Endothelial cell of umbilical vein (primary cell): ENCODE results near the gene TMEM14A. TPM values are rescaled to one million over a fixed set of nuclear protein-coding genes. Genes with fewer than 3 reads are reported as not detected.

Experiments used
- BruUV-seq: library from RNA; stranded (reverse); fragments of 400-500 nt; replicated peaks from 2 replicates; lab custom pipeline; 2021; lab: Mats Ljungman, UMichigan
- CTCF ChIA-PET: fragments of 300-600, 350-600 bp; sonication (Branson Sonifier 250); formaldehyde crosslinking; loops from one replicate; lab custom pipeline; 2021; ENCODE audit warnings: antibody characterized with exemption, inconsistent platforms; lab: Charles Lee
- POLR2A ChIA-PET: fragments of 300-600, 350-600 bp; sonication (Branson Sonifier 250); formaldehyde crosslinking; loops from one replicate; lab custom pipeline; 2021; ENCODE audit warnings: antibody characterized with exemption, inconsistent platforms; lab: Charles Lee
- DNase-seq: peaks from one replicate; pipeline ENCODE4 v3.0.0-alpha.2; 2011; ENCODE audit warnings: low read depth, low spot score
- FAIRE-seq: peaks from 2 replicates; lab custom pipeline; 2011; peaks lifted over from hg19 to GRCh38; lab: Jason Lieb, UNC
- H2AFZ ChIP-seq: 2 replicates; pipeline ENCODE4 v1.6.0; 2012; ENCODE audit warnings: low read depth, low read length, control low read depth, inconsistent platforms
- H3K27ac ChIP-seq: 2 replicates; pipeline ENCODE4 v1.5.1; 2011; ENCODE audit warnings: low read depth, mild to moderate bottlenecking, control low read depth, low read length, moderate library complexity; ENCODE audit not compliant: insufficient read depth
- H3K27me3 ChIP-seq, 2 experiments: 2 replicates each; pipeline versions ENCODE4 v1.6.0 to v1.6.1; 2011; ENCODE audit warnings: low read length in 2 of 2, mixed read lengths in 1 of 2; ENCODE audit not compliant: control insufficient read depth in 2 of 2, insufficient read depth in 2 of 2
- H3K36me3 ChIP-seq, 2 experiments: 2 replicates in 1 of 2; 3 replicates in 1 of 2; pipeline ENCODE4 v1.5.1; 2011; ENCODE audit warnings: low read length in 2 of 2, mild to moderate bottlenecking in 1 of 2, moderate library complexity in 1 of 2; ENCODE audit not compliant: control insufficient read depth in 2 of 2, insufficient read depth in 2 of 2; ENCODE audit errors: extremely low read depth in 1 of 2
- H3K4me1 ChIP-seq: 3 replicates; pipeline ENCODE4 v1.5.1; 2011; ENCODE audit warnings: mild to moderate bottlenecking, low read length; ENCODE audit not compliant: control insufficient read depth, insufficient read depth; ENCODE audit errors: extremely low read depth
- H3K4me2 ChIP-seq: 2 replicates; pipeline ENCODE4 v1.6.1; 2011; ENCODE audit warnings: low read length, control low read depth, mixed read lengths; ENCODE audit not compliant: insufficient read depth
- H3K4me3 ChIP-seq, 3 experiments: fragments of 200-600 bp in 1 of 3; sonication (generic), shearing (Covaris generic) in 1 of 3; replicated peaks in 1 of 3; 2 replicates each; pipeline ENCODE4 v1.5.1; 2011 to 2016; ENCODE audit warnings: control low read depth in 3 of 3, low read length in 3 of 3, mild to moderate bottlenecking in 2 of 3, inconsistent platforms in 1 of 3, low read depth in 1 of 3, moderate library complexity in 1 of 3; ENCODE audit not compliant: insufficient read depth in 1 of 3
- H3K79me2 ChIP-seq: 2 replicates; pipeline ENCODE4 v1.6.0; 2012; ENCODE audit warnings: low read length, inconsistent platforms; ENCODE audit not compliant: control insufficient read depth, insufficient read depth
- H3K9ac ChIP-seq: replicated peaks from 2 replicates; pipeline ENCODE3; 2011; ENCODE audit warnings: low read length, control low read depth; ENCODE audit not compliant: insufficient read depth; ENCODE audit errors: extremely low read depth
- H3K9me1 ChIP-seq: replicated peaks from 3 replicates; pipeline ENCODE4 v1.6.0; 2011; ENCODE audit warnings: mild to moderate bottlenecking, low read length; ENCODE audit not compliant: control insufficient read depth, insufficient read depth; ENCODE audit errors: extremely low read depth
- H3K9me3 ChIP-seq: replicated peaks from 2 replicates; pipeline ENCODE4 v1.5.1; 2012; ENCODE audit warnings: low read length, inconsistent platforms; ENCODE audit not compliant: control insufficient read depth, insufficient read depth
- H4K20me1 ChIP-seq: replicated peaks from 2 replicates; pipeline ENCODE3; 2011; ENCODE audit warnings: mild to moderate bottlenecking, low read length; ENCODE audit not compliant: control insufficient read depth, insufficient read depth; ENCODE audit errors: extremely low read depth
- CTCF ChIP-seq, 2 donors: IDR thresholded peaks; 1 replicate in 1 of 2; 2 replicates in 1 of 2; pipeline ENCODE4 v1.5.1; 2011; ENCODE audit warnings: low read length in 2 of 2, mild to moderate bottlenecking in 2 of 2, moderate library complexity in 2 of 2, control low read depth in 1 of 2, inconsistent platforms in 1 of 2, low read depth in 1 of 2; ENCODE audit not compliant: insufficient read depth in 1 of 2; ENCODE audit errors: extremely low read depth in 1 of 2
- EZH2 ChIP-seq: IDR thresholded peaks from 2 replicates; pipeline ENCODE4 v1.6.1; 2012; ENCODE audit warnings: borderline replicate concordance, low read depth, mild to moderate bottlenecking, moderate library complexity, low read length, inconsistent platforms; ENCODE audit not compliant: severe bottlenecking
- FOS ChIP-seq: IDR thresholded peaks from 2 replicates; pipeline ENCODE4 v1.6.1; 2011; ENCODE audit warnings: mild to moderate bottlenecking, low read length, moderate library complexity, borderline replicate concordance; ENCODE audit not compliant: insufficient read depth
- GATA2 ChIP-seq: IDR thresholded peaks from 2 replicates; pipeline ENCODE4 v1.7.0; 2011; ENCODE audit warnings: low read depth, mild to moderate bottlenecking, moderate library complexity, mixed read lengths, low read length; ENCODE audit not compliant: insufficient read length, insufficient read depth
- JUN ChIP-seq: IDR thresholded peaks from 2 replicates; pipeline ENCODE4 v1.6.1; 2011; ENCODE audit warnings: borderline replicate concordance, low read depth; ENCODE audit not compliant: insufficient read length, insufficient read depth
- MAX ChIP-seq: IDR thresholded peaks from 2 replicates; pipeline ENCODE4 v1.6.1; 2011; ENCODE audit not compliant: insufficient read depth, insufficient read length
- MYC ChIP-seq: IDR thresholded peaks from one replicate; pipeline ENCODE4 v1.6.1; 2011; ENCODE audit warnings: mild to moderate bottlenecking, low read depth, low read length
- POLR2A ChIP-seq: IDR thresholded peaks from 2 replicates; pipeline ENCODE4 v1.6.1; 2012; ENCODE audit warnings: low read depth, mild to moderate bottlenecking, control low read depth, low read length
- POLR2AphosphoS5 ChIP-seq: IDR thresholded peaks from 2 replicates; pipeline ENCODE4 v1.6.1; 2012; ENCODE audit warnings: low read depth, mild to moderate bottlenecking, control low read depth, low read length, moderate library complexity; ENCODE audit not compliant: insufficient read depth
- dilution Hi-C: fragments of 300-500 bp; cut with MboI; formaldehyde crosslinking; loops from one replicate; pipeline ENCODE4 v1.15.0; 2019; ENCODE audit warnings: low sequenced_read_pairs; ENCODE audit not compliant: extremely low pct_ligation_motif_present
- intact Hi-C: fragments of 100-400 bp; cut with micrococcal nuclease; formaldehyde crosslinking; loops from one replicate; pipeline ENCODE4 v1.10.0; 2022
- polyA plus RNA-seq, 4 experiments: library from polyadenylated mRNA; depleted of rRNA in 3 of 4; stranded (reverse) in 3 of 4; unstranded in 1 of 4; fragments of >200 nt; gene quantifications; 2 replicates each; pipeline versions ENCODE4 v1.2.1 to v1.2.3, GENCODE V29; 2011 to 2012; ENCODE audit warnings: missing spikeins in 1 of 4
- total RNA-seq: library from RNA; stranded (reverse); gene quantifications from 2 replicates; pipeline ENCODE4 v1.2.3, GENCODE V29; 2021

TMEM14A gene
- total and polyA plus RNA-seq, 2 donors (not counting 3 experiments of a cell fraction or from before 2014, with no cell fraction given) = 19.5 to 33.7 TPM

DNA sequence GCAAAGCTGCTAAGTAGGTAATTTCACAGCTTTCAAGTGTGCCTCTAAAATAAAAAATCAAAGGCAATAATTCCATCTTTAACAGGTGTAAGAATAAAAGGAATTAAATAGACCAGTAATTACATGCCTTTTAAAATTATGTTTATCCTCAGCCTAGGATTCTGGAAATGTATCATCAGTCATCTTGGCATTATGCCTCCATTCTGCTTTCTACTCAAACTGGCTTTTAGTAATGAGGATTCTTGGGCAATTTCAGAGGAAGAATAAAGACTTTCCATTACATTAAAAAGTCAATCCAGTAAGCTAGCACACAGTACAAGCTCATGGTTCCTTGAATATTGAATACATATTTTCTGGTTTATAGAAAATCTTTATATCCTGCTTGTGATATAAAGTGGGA, 47.6 kb downstream of the TMEM14A start:
- Histone ChIP-seq H3K27me3 (peaks cover 0 to 9% of the 10 kb centered on the region in 2 experiments), H3K9me1 (no peaks in the 10 kb centered on the region), H3K9ac (no peak overlapping the region), H3K36me3 (no peaks in the 10 kb centered on the region), H3K27ac (no peak overlapping the region), H3K4me1 (no peaks in the 10 kb centered on the region), H3K4me3 (no peak overlapping the region), H3K4me2 (no peak overlapping the region), H3K9me3 (no peaks in the 10 kb centered on the region), H3K79me2 (no peaks in the 10 kb centered on the region), H4K20me1 (no peaks in the 10 kb centered on the region), H2AFZ (no peak overlapping the region)
- BruUV-seq = no TSS peak
- dilution Hi-C loops (no loop called here), intact Hi-C loops (no loop called here)
- TF ChIP-seq POLR2AphosphoS5 = no peak
- no peak for TF ChIP-seq POLR2A
- TF ChIP-seq MYC = no peak
- TF ChIP-seq CTCF (IDR thresholded peaks at IDR 0.05; ENCODE audit: extremely low read depth in 1 of 2, insufficient read depth in 1 of 2, low read depth in 1 of 2, low read length in 2 of 2) = no peak
- TF ChIP-seq JUN = no peak
- TF ChIP-seq EZH2 = no peak
- TF ChIP-seq GATA2 = no peak
- no peak for TF ChIP-seq FOS
- TF ChIP-seq MAX = no peak
- POLR2A ChIA-PET = no interaction called here
- DNase-seq (no peak), FAIRE-seq (no peak)
- CTCF ChIA-PET = interaction anchor here (0.9 to 1.7 kb wide), 4 partner anchors 10 to 25 kb away, joined by 3 to 4 read pairs (median 3); no protein-coding TSS in a partner anchor
